ENCODE results near the gene SUMO4.

The SUMO4 gene

GRCh38 chr6:149392093-149392492, 8.0 kb upstream of the SUMO4 start:
- no peak for DNase-seq

GRCh38 chr6:149392535-149392934, 7.5 kb upstream of the SUMO4 start:
- no peak for DNase-seq

GRCh38 chr6:149393002-149393679, 6.9 kb upstream of the SUMO4 start:
- no peak for DNase-seq

- DNase-seq = no peak
Measured at GRCh38 chr6:149395185-149395584, 4.9 kb upstream of the SUMO4 start.

GRCh38 chr6:149397384-149397783, 2.7 kb upstream of the SUMO4 start:
- DNase-seq = no peak

- DNase-seq = no peak
Measured at GRCh38 chr6:149403534-149403933, 3.5 kb downstream of the SUMO4 start.

- DNase-seq = no peak
Measured at GRCh38 chr6:149405823-149406765, 6.0 kb downstream of the SUMO4 start.

GRCh38 chr6:149409617-149410016, 9.6 kb downstream of the SUMO4 start:
- no peak for DNase-seq

- DNase-seq = no peak
Measured at GRCh38 chr6:149410557-149410956, 10.5 kb downstream of the SUMO4 start.

- no peak for DNase-seq
Measured at GRCh38 chr6:149414009-149414408, 13.9 kb downstream of the SUMO4 start.

- no peak for DNase-seq
Measured at GRCh38 chr6:149414821-149415220, 14.8 kb downstream of the SUMO4 start.

- no peak for DNase-seq
Measured at GRCh38 chr6:149419696-149420404, 19.8 kb downstream of the SUMO4 start.

- no peak for DNase-seq
Measured at GRCh38 chr6:149421132-149421531, 21.1 kb downstream of the SUMO4 start.

GRCh38 chr6:149422581-149422980, 22.5 kb downstream of the SUMO4 start:
- no peak for DNase-seq

GRCh38 chr6:149423964-149424440, 23.9 kb downstream of the SUMO4 start:
- DNase-seq = no peak

GRCh38 chr6:149425224-149425623, 25.2 kb downstream of the SUMO4 start:
- no peak for DNase-seq

- DNase-seq = no peak
Measured at GRCh38 chr6:149425754-149426153, 25.7 kb downstream of the SUMO4 start.

GRCh38 chr6:149428606-149429005, 28.5 kb downstream of the SUMO4 start:
- DNase-seq = no peak

GRCh38 chr6:149429427-149430360, 29.6 kb downstream of the SUMO4 start:
- no peak for DNase-seq

GRCh38 chr6:149431905-149432775, 32.1 kb downstream of the SUMO4 start:
- peak; percentile 94 for DNase-seq

GRCh38 chr6:149433405-149433804, 33.3 kb downstream of the SUMO4 start:
- no peak for DNase-seq

All from stimulated activated CD4-positive, alpha-beta T cell treated with anti-CD3 and anti-CD28 coated beads, Interleukin-15, amount 100 ng/mL, for 24 hours (primary cell).